NCI-H82 (cell line): ENCODE results near the gene GAL.
"Not testable (repeated sequence)": the region's sequence is repeated elsewhere in the genome, so short reads cannot be mapped to it uniquely, and the experiment has no call there.

Source experiments
- DNase-seq: peaks from one replicate; lab custom pipeline; 2025; lab: John Stamatoyannopoulos, UW

GAL gene

GRCh38 chr11:68684385-68685356 is at the start of gene GAL:
Gene GAL, plus strand, starts transcription at chr11:68684544. Its CDS starts 380 bp downstream, at chr11:68684924.
- peak; percentile 23 for DNase-seq

- not testable (repeated sequence) for DNase-seq
Observed at GRCh38 chr11:68634606-68635005, 49.7 kb upstream of the GAL start.

GRCh38 chr11:68635172-68635571 is 49.2 kb upstream of the GAL start:
- DNase-seq: peak; percentile 59

GRCh38 chr11:68635883-68636282 is 48.5 kb upstream of the GAL start:
- not testable (repeated sequence) for DNase-seq

GRCh38 chr11:68639322-68639721 is 45.0 kb upstream of the GAL start:
- not testable (repeated sequence) for DNase-seq

GRCh38 chr11:68641880-68642279 is 42.5 kb upstream of the GAL start:
- DNase-seq: no peak

GRCh38 chr11:68643585-68643984 is 40.8 kb upstream of the GAL start:
- DNase-seq: peak; percentile 16

- DNase-seq: no peak
Observed at GRCh38 chr11:68646832-68647231, 37.5 kb upstream of the GAL start.

GRCh38 chr11:68649851-68650555 is 34.3 kb upstream of the GAL start:
- peak; percentile 20 for DNase-seq

GRCh38 chr11:68650801-68651200 is 33.5 kb upstream of the GAL start:
- DNase-seq: no peak

GRCh38 chr11:68651208-68651984 is 32.9 kb upstream of the GAL start:
- no peak for DNase-seq

- no peak for DNase-seq
Observed at GRCh38 chr11:68651985-68652682, 32.2 kb upstream of the GAL start.

GRCh38 chr11:68652683-68653156 is 31.6 kb upstream of the GAL start:
- no peak for DNase-seq

- no peak for DNase-seq
Observed at GRCh38 chr11:68653486-68654430, 30.6 kb upstream of the GAL start.

- DNase-seq: no peak
Observed at GRCh38 chr11:68654978-68655377, 29.4 kb upstream of the GAL start.

GRCh38 chr11:68655406-68655805 is 28.9 kb upstream of the GAL start:
- DNase-seq: no peak

GRCh38 chr11:68655806-68656205 is 28.5 kb upstream of the GAL start:
- no peak for DNase-seq

- no peak for DNase-seq
Observed at GRCh38 chr11:68657021-68657780, 27.1 kb upstream of the GAL start.

- no peak for DNase-seq
Observed at GRCh38 chr11:68658097-68658496, 26.2 kb upstream of the GAL start.

- no peak for DNase-seq
Observed at GRCh38 chr11:68658661-68659060, 25.7 kb upstream of the GAL start.
